ENCODE results near the gene DTHD1. TPM values are rescaled to one million over a fixed set of nuclear protein-coding genes. Genes with fewer than 3 reads are reported as not detected.

DTHD1 gene
- polyA plus RNA-seq, 1 of the 3 experiments (the other 2 are of a cell fraction) = not detected

- TF ChIP-seq REST (IDR thresholded peaks at IDR 0.05; ENCODE audit: low read depth, low read length) = no peak
- TF ChIP-seq GABPA (IDR thresholded peaks at IDR 0.05; ENCODE audit: low read depth) = no peak
- TF ChIP-seq SMC3 (IDR thresholded peaks at IDR 0.05; ENCODE audit: low read depth, low read length) = no peak
- TF ChIP-seq PBX3 (IDR thresholded peaks at IDR 0.05) = no peak
- no peak for TF ChIP-seq RXRA (IDR thresholded peaks at IDR 0.05; ENCODE audit: borderline replicate concordance, low read depth)
These were observed 93.6 kb downstream of the DTHD1 start (continued) for GRCh38 chr4:36374836-36375511.

GRCh38 chr4:36385951-36386571, 104.6 kb downstream of the DTHD1 start:
- H3K36me3 ChIP-seq (replicated peaks in 1 of 2; ENCODE audit: control insufficient read depth in 1 of 2, insufficient read depth in 2 of 2, low read length in 1 of 2) = no peaks in the 10 kb centered on the region
- no peaks in the 10 kb centered on the region; the same call in 1 of the 2 replicates for H3K27me3 ChIP-seq (ENCODE audit: insufficient read depth)
- H3K9me2 ChIP-seq = no peaks in the 10 kb centered on the region
- H4K20me1 ChIP-seq (ENCODE audit: insufficient read depth) = no peaks in the 10 kb centered on the region
- no peaks in the 10 kb centered on the region for H3K4me1 ChIP-seq (ENCODE audit: control insufficient read depth in 1 of 2, insufficient read depth in 2 of 2, low read depth in 1 of 2, low read length in 1 of 2)
- H3K4me2 ChIP-seq = no peak overlapping the region
- TF ChIP-seq USF2 (IDR thresholded peaks at IDR 0.05; ENCODE audit: borderline replicate concordance, low read depth, low read length) (no peak), PBX3 (IDR thresholded peaks at IDR 0.05) (no peak), REST (IDR thresholded peaks at IDR 0.05; ENCODE audit: low read depth, low read length) (no peak), IRF3 (IDR thresholded peaks at IDR 0.05; ENCODE audit: low read depth, low read length) (no peak), NRF1 (IDR thresholded peaks at IDR 0.05; ENCODE audit: low read depth, low read length) (no peak), ELF1 (IDR thresholded peaks at IDR 0.05) (no peak), MEF2A (IDR thresholded peaks at IDR 0.05; ENCODE audit: borderline replicate concordance, low read depth) (no peak)
- no peak overlapping the region for H3K9ac ChIP-seq
- H3F3A ChIP-seq (replicated peaks; ENCODE audit: insufficient read depth) = no peaks in the 10 kb centered on the region
- CTCF ChIA-PET = no interaction called here
- no peaks in the 10 kb centered on the region for H3K79me2 ChIP-seq (ENCODE audit: insufficient read depth)
- H3K4me3 ChIP-seq (ENCODE audit: low read depth in 2 of 2, low read length in 1 of 2) = no peak overlapping the region
- no peaks in the 10 kb centered on the region for H3K9me3 ChIP-seq
- POLR2A ChIA-PET = no interaction called here
- 1% methylated on average over 5 of the region's 5 CpGs for WGBS (ENCODE audit: low lambda C conversion rate)
- DNase-seq = no peak
- no peak overlapping the region for H2AFZ ChIP-seq (ENCODE audit: low read depth)
- no peak overlapping the region for H3K27ac ChIP-seq (ENCODE audit: low read depth in 2 of 2, low read length in 1 of 2)

All from SK-N-SH (cell line).